GM21723 (cell line): ENCODE data around the gene MARCHF10.
"Not testable (repeated sequence)": the region's sequence is repeated elsewhere in the genome, so short reads cannot be mapped to it uniquely, and the experiment has no call there.

Experiments
- ATAC-seq: cut with Tn5 transposase; IDR thresholded peaks from one replicate; pipeline ENCODE4 v1.9.1; 2021; ENCODE audit warnings: mild to moderate bottlenecking, moderate library complexity; ENCODE audit not compliant: unreplicated experiment

MARCHF10 gene

GRCh38 chr17:62702746-62703260, 105.3 kb downstream of the MARCHF10 start:
- ATAC-seq: no peak

GRCh38 chr17:62701706-62702085, 106.4 kb downstream of the MARCHF10 start:
- ATAC-seq: no peak

GRCh38 chr17:62700964-62701705, 107.0 kb downstream of the MARCHF10 start:
- no peak for ATAC-seq

GRCh38 chr17:62698459-62698858, 109.7 kb downstream of the MARCHF10 start:
- ATAC-seq: not testable (repeated sequence)

GRCh38 chr17:62696726-62697490, 111.2 kb downstream of the MARCHF10 start:
- ATAC-seq: no peak

GRCh38 chr17:62696256-62696655, 111.9 kb downstream of the MARCHF10 start:
- ATAC-seq: no peak

- not testable (repeated sequence) for ATAC-seq
Measured at GRCh38 chr17:62695093-62695738, 112.9 kb downstream of the MARCHF10 start.

GRCh38 chr17:62693616-62694409, 114.3 kb downstream of the MARCHF10 start:
- no peak for ATAC-seq

GRCh38 chr17:62692721-62693431, 115.2 kb downstream of the MARCHF10 start:
- ATAC-seq: no peak

- no peak for ATAC-seq
Measured at GRCh38 chr17:62692159-62692651, 115.9 kb downstream of the MARCHF10 start.

GRCh38 chr17:62691589-62691915, 116.6 kb downstream of the MARCHF10 start:
- ATAC-seq: not testable (repeated sequence)

- no peak for ATAC-seq
Measured at GRCh38 chr17:62690168-62690897, 117.8 kb downstream of the MARCHF10 start.

GRCh38 chr17:62689441-62690167, 118.5 kb downstream of the MARCHF10 start:
- ATAC-seq: no peak

GRCh38 chr17:62688398-62689160, 119.5 kb downstream of the MARCHF10 start:
- no peak for ATAC-seq

GRCh38 chr17:62687997-62688396, 120.1 kb downstream of the MARCHF10 start:
- ATAC-seq: no peak

GRCh38 chr17:62684179-62684578, 123.9 kb downstream of the MARCHF10 start:
- no peak for ATAC-seq

- ATAC-seq: no peak
Measured at GRCh38 chr17:62681939-62682381, 126.2 kb downstream of the MARCHF10 start.
